ENCODE data around the gene C1orf232.

Gene C1orf232

DNA sequence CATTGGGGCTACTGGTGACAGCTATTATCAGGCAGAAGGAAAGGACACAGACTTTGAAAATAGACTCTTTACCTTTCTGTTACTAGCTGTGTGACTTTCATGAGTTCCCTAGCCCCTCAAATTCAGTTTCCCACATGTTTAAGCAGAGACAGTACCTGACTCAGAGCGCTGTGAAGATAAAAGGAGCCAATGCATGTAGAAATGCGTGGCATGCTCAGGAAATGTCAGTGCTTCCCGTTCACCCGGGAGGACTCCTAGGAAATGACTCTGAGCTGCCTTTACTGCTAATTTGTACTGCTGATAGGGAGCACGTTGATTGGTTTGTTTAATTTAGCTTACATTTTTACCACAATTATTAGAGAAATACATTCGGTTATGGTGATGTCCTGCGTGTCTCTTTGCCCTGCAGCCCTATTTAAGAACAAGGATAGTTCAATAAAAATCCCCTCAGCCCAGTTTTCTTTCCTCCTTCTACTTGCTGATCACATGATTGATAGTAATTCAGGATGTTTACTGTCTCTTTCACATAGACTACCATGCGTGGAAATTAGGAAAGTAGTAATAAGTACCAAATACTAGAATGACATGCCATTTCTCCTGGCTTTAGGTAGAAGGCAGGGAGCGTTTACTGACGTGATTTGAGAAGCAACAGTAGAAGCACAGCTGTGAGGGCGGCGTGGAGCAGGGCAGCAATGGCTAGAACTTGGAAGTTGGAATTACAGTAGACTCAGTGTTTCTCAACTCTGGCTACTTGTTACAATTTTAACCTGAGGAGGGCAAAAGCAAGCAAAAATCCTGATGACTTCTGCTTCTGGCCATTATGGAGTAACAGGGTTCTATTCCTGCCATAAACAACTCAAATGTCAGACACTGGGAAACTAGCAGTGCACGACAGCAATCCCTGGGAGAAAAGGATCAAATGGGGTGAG lies 41.3 kb downstream of the C1orf232 start:
- FAIRE-seq (no peak), DNase-seq (ENCODE audit: insufficient read length, low spot score) (no peak)
- TF ChIP-seq CTCF (IDR thresholded peaks at IDR 0.05; ENCODE audit: insufficient read depth, missing control alignments), result no peak

- no peak for FAIRE-seq
- DNase-seq (ENCODE audit: insufficient read length, low spot score), result no peak
- TF ChIP-seq CTCF (IDR thresholded peaks at IDR 0.05; ENCODE audit: insufficient read depth, missing control alignments), result no peak
These were observed 42.3 kb downstream of the C1orf232 start for GRCh38 chr1:26126321-26127084.

- no peak for TF ChIP-seq CTCF (IDR thresholded peaks at IDR 0.05; ENCODE audit: insufficient read depth, missing control alignments)
- FAIRE-seq, result no peak
These were observed 42.8 kb downstream of the C1orf232 start for GRCh38 chr1:26125946-26126320.

DNA sequence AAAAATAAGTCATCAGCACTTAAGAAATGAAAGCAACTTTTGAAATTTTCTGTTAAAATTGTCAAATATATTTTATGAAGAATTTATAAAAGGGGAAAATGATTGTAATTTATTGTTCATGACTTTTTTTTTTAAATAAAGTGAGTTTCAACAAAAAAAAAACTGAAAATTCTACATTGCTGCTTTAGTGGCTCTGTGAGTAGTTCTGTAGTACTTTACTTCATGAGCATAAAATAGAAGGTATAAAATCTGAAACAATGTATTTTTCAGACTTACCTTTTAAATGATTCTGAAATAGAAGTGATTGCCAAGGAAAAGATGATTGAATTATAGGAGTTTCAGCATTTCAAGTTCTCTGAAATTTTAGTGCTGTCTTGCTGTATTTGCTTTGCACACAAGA lies 43.4 kb downstream of the C1orf232 start:
- no peak for FAIRE-seq
- DNase-seq (ENCODE audit: insufficient read length, low spot score), result no peak
- TF ChIP-seq CTCF (IDR thresholded peaks at IDR 0.05; ENCODE audit: insufficient read depth, missing control alignments), result no peak

More at GRCh38 chr1:26125946-26126320, 42.8 kb downstream of the C1orf232 start:
- DNase-seq (ENCODE audit: insufficient read length, low spot score), result no peak

DNA sequence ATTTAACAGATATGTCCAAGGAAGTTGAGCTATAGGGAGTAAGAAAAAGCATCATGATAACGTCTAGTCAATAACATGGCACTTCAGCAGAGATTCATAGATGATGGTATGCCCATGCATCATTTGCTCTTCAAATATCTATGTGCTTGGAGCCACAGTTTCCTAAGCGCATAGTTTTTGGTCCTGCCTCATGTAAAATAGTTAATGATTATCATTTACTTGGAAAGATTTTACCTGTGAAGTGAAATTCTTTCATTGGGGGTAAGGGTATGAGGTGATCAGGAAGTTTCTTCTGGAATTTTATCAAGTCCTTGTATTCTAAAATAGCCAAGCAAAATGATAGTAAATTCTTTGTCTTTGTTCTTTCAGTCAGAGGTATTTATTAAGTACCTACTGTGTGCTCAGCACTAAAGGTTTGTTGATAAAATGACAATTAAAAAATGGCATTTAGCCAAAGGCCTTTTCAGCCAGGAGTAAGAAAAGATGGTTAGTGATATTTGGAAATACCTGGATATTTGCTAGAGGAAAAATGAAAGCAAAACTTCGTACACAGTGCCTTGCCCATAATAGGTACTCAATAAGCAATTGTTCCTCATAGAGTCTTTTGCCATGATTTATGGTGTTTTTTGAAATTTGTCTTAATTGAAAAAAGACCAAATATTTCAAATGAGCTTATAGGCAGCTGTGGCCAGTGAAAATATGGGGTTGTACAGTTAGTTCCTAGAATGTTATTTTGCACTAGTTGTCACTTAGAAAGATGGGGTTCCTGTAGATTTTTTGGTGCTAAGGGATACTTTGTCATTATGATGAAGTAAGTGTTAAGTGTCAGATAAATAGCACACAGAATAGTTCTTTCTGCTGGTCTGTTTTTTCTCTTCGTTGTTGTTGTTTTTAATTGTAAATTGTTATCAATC lies 44.1 kb downstream of the C1orf232 start:
- no peak for TF ChIP-seq CTCF (IDR thresholded peaks at IDR 0.05; ENCODE audit: insufficient read depth, missing control alignments)
- FAIRE-seq (no peak), DNase-seq (ENCODE audit: insufficient read length, low spot score) (no peak)

DNA sequence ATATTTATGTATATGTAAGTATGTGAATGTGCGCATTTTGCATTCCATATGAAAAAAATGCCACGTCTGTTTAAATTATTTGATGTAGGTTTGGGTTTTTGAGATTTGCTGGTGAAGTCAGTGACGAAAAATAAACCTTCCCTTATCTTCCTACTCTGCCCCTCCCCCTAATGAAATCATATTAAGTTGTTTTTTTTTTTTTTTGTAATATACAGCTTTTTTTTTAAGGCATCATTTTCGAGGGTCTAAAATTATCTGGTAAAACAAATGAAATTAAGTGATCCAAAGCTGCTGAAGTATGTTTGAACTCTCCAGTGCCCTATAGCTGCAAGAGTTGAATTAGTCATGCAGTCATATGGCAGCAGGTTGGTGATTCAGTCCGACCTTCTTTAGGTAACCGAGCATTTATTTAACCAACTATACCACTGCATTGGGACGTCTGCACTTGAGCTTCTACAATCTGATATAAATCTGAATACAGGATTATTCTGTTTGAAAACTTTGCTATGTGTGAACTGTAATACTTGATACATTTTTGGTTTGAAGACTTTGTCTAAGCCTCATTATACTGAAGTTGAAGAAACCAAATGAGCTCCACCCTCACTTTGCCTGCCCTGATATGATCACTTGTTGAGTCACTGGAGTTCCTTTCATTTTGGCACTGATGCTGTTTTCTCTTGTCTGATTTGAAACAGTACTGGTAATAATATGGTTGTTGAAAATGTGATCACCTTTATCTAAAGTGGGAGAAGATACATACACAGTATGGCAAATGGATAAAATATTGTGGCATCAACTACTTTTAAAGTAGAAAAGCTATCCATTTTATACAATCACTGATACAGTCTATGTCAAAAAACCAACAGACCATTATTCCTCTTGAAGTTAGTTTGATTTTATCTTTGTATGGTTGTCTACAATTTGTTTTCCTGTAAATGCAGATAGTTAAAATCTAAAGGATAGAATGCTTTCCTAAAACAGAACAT lies 45.5 kb downstream of the C1orf232 start:
- no peak for TF ChIP-seq CTCF (IDR thresholded peaks at IDR 0.05; ENCODE audit: insufficient read depth, missing control alignments)
- DNase-seq (ENCODE audit: insufficient read length, low spot score) (no peak), FAIRE-seq (no peak)
